GM21723 (cell line): ENCODE measurements around the gene PARP14.
"Not testable (repeated sequence)": the region's sequence is repeated elsewhere in the genome, so short reads cannot be mapped to it uniquely, and the experiment has no call there.

ENCODE experiments used
- ATAC-seq: cut with Tn5 transposase; IDR thresholded peaks from one replicate; pipeline ENCODE4 v1.9.1; 2021; ENCODE audit warnings: mild to moderate bottlenecking, moderate library complexity; ENCODE audit not compliant: unreplicated experiment

Gene PARP14

GRCh38 chr3:122680475-122681283, at the start of gene PARP14:
PARP14 (plus strand) TSS chr3:122680839; CDS start chr3:122680884, 45 bp downstream.
- ATAC-seq, result peak; percentile 36

- no peak for ATAC-seq
Observed at GRCh38 chr3:122635789-122636188, 44.9 kb upstream of the PARP14 start.

GRCh38 chr3:122636697-122637096, 43.9 kb upstream of the PARP14 start:
- no peak for ATAC-seq

- no peak for ATAC-seq
Observed at GRCh38 chr3:122640437-122640999, 40.1 kb upstream of the PARP14 start.

GRCh38 chr3:122642935-122643334, 37.7 kb upstream of the PARP14 start:
- ATAC-seq, result peak; percentile 81

GRCh38 chr3:122646146-122646988, 34.3 kb upstream of the PARP14 start:
- no peak for ATAC-seq

GRCh38 chr3:122651233-122651907, 29.3 kb upstream of the PARP14 start:
- not testable (repeated sequence) for ATAC-seq

- not testable (repeated sequence) for ATAC-seq
Observed at GRCh38 chr3:122651962-122652361, 28.7 kb upstream of the PARP14 start.

- not testable (repeated sequence) for ATAC-seq
Observed at GRCh38 chr3:122658336-122658735, 22.3 kb upstream of the PARP14 start.

- no peak for ATAC-seq
Observed at GRCh38 chr3:122660297-122660974, 20.2 kb upstream of the PARP14 start.

GRCh38 chr3:122661633-122662032, 19.0 kb upstream of the PARP14 start:
- ATAC-seq, result no peak

GRCh38 chr3:122662505-122662904, 18.1 kb upstream of the PARP14 start:
- no peak for ATAC-seq

GRCh38 chr3:122665226-122665786, 15.3 kb upstream of the PARP14 start:
- ATAC-seq, result no peak

- ATAC-seq, result no peak
Observed at GRCh38 chr3:122665881-122666280, 14.8 kb upstream of the PARP14 start.

- peak; percentile 55 for ATAC-seq
Observed at GRCh38 chr3:122668930-122669730, 11.5 kb upstream of the PARP14 start.

GRCh38 chr3:122671553-122671952, 9.1 kb upstream of the PARP14 start:
- no peak for ATAC-seq

GRCh38 chr3:122674339-122674738, 6.3 kb upstream of the PARP14 start:
- no peak for ATAC-seq

GRCh38 chr3:122676759-122677158, 3.9 kb upstream of the PARP14 start:
- ATAC-seq, result no peak

- ATAC-seq, result no peak
Observed at GRCh38 chr3:122677216-122677615, 3.4 kb upstream of the PARP14 start.
